ENCODE results near the gene ACADM.
"Not testable (repeated sequence)": the region's sequence is repeated elsewhere in the genome, so short reads cannot be mapped to it uniquely, and the experiment has no call there.

ACADM gene

DNA sequence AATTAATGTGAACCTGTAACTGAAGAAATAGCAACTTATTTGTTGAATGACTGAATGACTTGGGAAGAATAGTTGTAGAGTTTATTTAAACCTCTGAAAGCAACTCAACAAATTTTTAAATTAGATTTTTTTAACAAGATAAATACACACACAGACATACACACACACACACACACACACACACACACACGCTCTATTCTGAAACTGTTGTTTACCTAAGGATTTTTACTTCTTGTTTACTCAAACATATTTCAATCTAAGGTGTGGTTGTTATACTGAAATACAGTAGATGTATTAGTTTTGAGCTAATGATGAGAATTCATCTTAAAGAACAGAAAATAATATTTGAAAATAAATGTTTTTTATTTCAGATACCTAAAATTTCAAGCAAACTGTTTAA lies 11.5 kb downstream of the ACADM start:
- DNase-seq (ENCODE audit: low read depth) = no peak

DNA sequence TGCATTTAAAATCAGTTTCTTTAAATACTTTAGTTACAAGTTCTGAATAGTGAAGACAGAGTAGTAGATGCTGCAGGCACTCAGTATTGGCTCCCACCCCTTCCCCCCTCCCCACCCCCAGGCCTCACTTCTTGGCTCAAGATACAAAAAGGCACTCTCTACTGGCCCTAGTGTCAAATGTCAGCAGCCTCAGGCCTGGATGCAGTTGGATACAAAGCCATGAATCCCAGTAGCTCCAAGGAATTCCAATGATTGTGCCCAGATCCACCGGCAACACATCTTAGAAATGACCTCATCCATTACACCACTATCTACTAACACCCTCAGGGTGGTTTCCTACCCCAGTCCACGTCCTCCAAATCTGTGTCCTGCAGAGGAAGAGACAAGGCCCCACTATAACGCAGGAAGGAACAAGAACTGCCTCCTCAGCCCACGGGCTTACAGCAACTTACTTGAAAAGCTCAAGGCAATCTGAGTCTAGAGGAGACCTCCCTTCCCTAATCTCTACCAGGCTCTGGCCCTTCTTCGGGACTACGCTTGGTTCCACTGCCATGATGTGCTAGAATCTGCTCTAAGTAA lies 17.6 kb downstream of the ACADM start:
- DNase-seq (ENCODE audit: low read depth) = no peak

- DNase-seq (ENCODE audit: low read depth) = no peak
Measured at GRCh38 chr1:75745276-75745675, 20.8 kb downstream of the ACADM start.

DNA sequence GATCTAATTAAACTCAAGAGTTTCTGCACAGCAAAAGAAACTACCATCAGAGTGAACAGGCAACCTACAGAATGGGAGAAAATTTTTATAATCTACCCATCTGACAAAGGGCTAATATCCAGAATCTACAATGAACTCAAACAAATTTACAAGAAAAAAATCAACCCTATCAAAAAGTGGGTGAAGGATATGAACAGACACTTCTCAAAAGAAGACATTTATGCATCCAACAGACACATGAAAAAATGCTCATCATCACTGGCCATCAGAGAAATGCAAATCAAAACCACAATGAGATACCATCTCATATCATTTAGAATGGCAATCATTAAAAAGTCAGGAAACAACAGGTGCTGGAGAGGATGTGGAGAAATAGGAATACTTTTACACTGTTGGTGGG lies 32.7 kb downstream of the ACADM start:
- not testable (repeated sequence) for DNase-seq (ENCODE audit: low read depth)

DNA sequence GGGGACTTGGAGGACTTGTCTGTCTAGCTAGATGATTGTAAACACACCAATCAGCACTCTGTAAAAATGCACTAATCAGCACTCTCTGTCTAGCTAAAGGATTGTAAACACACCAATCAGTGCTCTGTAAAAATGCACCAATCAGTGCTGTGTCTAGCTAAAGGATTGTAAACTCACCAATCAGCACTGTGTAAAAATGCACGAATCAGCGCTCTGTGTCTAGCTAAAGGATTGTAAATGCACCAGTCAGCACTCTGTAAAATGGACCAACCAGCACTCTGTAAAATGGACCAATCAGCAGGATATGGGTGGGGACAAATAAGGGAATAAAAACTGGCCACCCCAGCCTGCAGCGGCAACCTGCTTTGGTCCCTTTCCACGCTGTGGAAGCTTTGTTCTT lies 34.0 kb downstream of the ACADM start:
- not testable (repeated sequence) for DNase-seq (ENCODE audit: low read depth)

DNA sequence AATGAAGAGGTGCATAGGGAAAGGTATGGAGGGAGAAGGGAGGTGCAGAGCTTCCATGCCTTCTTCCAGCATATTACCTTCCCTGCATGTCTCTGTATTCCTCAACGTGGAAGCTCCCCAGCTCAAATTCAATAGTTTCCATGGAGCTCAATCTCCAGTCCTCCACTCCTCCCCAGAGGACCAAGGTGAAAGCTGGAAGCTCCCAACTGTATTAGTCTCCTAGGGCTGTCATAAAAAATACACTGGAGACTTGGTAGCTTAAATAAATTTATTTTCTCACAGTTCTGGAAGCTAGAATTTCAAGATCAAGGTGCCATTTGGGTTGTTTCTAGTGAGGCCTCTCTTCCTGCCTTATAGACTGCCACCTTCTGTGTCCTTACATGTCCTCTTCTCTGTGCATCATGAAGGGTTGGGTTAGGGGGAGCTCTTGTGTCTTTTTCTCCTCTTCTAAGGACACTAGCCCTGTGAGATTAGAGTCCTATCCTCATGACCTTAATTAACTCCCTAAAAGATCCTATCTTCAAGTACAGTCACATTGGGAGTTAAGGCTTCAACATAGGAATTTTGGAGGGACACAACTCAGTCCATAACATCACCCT lies 39.6 kb downstream of the ACADM start:
- DNase-seq (ENCODE audit: low read depth) = no peak

GRCh38 chr1:75765697-75766355 lies 41.3 kb downstream of the ACADM start:
- no peak for DNase-seq (ENCODE audit: low read depth)

DNA sequence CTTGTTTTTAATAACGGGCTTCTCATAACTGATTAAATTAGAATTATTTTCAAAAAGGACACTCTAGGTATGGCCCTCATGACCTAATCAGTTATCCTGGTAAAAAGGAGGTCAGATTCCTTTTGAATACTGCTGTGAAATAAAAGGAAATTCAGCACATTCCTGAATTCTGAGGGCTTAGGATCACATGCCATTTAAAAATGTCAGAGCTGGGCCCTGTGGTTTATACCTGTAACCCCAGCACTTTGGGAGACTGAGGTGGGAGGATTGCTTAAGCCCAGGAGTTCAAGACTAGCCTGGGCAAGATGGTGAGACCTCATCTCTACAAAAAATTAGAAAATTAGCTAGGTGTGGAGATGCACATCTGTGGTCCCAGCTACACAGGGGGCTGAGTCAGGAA lies 43.5 kb downstream of the ACADM start:
- no peak for DNase-seq (ENCODE audit: low read depth)

DNA sequence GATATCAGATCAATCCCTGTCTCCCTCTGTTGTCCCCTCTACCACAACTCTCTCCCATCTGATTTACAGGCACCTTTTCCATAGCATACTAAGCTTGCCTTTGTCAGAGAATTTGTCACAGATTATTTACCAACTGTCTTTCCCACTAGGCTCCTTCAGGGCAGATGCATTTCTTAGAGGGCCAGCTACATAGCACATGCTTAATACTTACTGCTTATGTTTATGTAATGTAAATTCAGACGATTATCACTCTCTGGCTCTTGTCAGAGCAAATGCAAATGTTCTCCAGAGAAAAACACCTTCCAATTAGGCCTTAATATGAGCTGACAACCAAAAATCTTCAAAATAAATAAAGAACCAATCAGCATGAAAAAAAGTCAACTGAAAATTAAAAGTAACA lies 46.3 kb downstream of the ACADM start:
- DNase-seq (ENCODE audit: low read depth) = no peak

DNA sequence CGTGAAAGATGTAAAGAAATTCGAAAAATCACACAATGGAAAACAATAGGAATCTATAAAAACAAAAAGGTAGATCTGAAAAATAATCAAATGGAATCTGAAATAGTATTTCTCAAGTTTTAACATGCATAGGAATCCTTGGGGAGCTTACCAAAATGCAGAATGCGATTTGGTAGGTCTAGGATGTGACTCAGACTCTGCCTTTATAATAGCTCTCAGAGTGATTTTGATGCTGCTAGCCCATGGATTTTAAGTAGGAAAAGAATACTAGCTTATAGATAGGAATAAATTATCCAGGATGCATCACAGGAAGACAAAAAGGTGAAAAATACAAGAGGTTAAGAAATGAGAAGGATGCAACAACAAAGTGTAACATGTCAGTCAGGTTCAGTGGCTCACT lies 47.5 kb downstream of the ACADM start:
- no peak for DNase-seq (ENCODE audit: low read depth)

- not testable (repeated sequence) for DNase-seq (ENCODE audit: low read depth)
Measured at GRCh38 chr1:75777812-75778211, 53.3 kb downstream of the ACADM start.

DNA sequence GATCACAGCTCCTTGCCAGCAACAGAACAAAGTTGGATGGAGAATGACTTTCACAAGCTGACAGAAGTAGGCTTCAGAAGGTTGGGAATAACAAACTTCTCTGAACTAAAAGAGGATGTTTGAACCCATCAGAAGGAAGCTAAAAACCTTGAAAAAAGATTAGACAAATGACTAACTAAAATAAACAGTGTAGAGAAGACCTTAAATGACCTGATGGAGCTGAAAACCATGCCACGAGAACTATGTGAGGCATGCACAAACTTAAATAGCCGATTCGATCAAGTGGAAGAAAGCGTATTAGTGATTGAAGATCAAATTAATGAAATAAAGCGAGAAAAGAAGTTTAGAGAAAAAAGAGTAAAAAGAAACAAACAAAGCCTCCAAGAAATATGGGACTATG lies 54.2 kb downstream of the ACADM start:
- not testable (repeated sequence) for DNase-seq (ENCODE audit: low read depth)

DNA sequence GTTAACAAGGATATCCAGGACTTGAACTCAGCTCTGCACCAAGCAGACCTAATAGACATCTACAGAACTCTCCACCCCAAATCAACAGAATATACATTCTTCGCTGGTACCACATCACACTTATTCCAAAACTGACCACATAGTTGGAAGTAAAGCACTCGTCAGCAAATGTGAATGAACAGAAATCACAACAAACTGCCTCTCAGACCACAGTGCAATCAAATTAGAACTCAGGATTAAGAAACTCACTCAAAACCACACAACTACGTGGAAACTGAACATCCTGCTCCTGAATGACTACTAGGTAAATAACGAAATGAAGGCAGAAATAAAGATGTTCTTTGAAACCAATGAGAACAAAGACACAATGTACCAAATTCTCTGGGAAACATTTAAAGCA lies 55.7 kb downstream of the ACADM start:
- DNase-seq (ENCODE audit: low read depth) = not testable (repeated sequence)

- not testable (repeated sequence) for DNase-seq (ENCODE audit: low read depth)
Measured at GRCh38 chr1:75783920-75784319, 59.4 kb downstream of the ACADM start.

DNA sequence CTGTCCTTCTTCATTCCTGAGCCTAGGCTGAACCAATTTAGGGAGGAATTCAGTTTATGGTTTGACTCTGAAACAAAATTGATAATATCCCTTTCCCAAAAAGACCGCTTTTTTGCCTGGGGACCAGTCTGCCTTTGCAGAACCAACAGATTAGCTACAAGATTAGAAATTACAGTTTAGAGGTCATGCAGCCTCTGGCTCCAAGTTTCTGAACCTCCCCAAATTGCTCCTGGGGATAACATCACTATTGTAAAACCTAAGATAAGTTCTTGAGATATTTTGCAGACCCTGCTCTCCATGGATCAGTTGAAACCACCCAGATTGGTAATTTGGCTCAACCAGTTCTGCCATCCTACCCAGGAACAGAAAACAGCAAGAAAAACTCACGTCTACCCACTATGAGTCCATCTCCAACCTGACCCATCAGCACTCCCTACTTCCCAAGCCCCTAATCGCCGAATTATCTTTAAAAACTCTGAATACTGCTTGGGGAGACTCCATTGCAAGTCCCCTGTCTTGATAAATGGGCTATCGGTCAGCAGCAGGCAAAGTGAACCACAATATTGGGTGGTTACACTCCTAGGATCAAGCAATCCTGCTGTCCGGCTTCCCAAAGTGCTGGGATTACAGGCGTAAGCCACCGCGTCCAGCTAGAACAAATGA lies 60.9 kb downstream of the ACADM start:
- DNase-seq (ENCODE audit: low read depth) = no peak

GRCh38 chr1:75785983-75786853 lies 61.7 kb downstream of the ACADM start, which contains the start of gene RABGGTB:
Gene RABGGTB, plus strand, starts transcription at chr1:75786256. Its CDS starts 16 bp downstream, at chr1:75786272.
- DNase-seq (ENCODE audit: low read depth) = peak; percentile 81

DNA sequence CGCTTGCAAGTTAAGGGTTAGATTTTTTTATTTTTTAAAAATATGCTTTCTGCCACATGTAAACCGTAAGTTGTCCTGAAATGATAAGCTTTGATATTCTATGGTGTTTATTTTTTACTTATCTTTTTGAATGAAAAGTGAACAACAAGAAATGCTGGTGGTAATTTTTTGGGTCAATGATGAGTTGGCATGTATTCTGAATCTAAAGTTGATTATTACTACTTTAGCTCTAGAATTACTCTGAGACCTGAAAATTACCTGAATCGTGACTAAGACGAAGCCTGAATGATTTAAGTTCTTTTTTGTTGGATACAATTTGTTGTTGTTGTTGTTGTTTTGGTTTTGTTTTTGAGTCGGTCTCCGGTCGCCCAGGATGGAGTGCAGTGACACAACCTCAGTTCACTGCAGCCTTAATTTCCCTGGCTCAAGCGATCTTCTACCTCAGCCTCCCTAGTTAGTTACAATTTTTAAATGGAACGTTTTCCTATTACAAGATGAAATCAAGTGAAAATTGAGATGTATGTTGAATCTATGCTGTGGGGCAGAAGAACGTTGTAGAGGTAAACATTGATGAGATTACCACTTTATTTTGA lies 62.5 kb downstream of the ACADM start:
- no peak for DNase-seq (ENCODE audit: low read depth)

GRCh38 chr1:75787524-75787923 lies 63.0 kb downstream of the ACADM start:
- no peak for DNase-seq (ENCODE audit: low read depth)

DNA sequence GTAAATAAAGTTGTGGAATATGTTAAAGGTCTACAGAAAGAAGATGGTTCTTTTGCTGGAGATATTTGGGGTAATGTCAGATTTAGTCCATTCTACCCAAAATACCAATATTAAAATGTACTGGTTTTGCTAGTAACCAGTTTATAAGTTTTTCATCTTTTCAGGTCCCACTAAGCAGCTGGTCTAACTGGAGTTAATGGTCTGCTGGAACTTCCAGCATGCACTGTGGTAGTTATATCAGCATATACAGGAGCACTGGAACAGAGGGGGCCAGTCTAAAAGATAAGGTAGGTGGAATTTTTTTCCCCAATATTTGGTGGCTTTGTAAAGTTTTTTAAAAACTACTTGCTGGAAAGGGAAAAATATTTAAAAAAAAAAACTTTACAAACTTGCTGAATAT lies 65.5 kb downstream of the ACADM start:
- no peak for DNase-seq (ENCODE audit: low read depth)

- DNase-seq (ENCODE audit: low read depth) = no peak
Measured at GRCh38 chr1:75791022-75791421, 66.5 kb downstream of the ACADM start.

GRCh38 chr1:75792091-75792490 lies 67.6 kb downstream of the ACADM start:
- DNase-seq (ENCODE audit: low read depth) = no peak

DNA sequence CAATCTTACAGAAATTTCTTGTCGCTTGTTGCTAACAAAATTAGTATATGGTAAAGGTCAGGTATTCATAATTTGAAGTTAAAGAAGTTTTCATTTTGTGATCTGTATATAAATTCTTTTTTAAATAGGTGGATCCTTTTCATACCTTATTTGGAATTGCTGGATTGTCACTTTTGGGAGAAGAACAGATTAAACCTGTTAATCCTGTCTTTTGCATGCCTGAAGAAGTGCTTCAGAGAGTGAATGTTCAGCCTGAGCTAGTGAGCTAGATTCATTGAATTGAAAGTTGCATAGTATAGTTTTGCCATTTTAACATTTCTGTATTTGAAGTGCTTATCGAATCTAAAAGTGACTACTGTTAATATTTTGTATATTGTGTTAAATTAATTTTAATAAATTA lies 69.9 kb downstream of the ACADM start:
- no peak for DNase-seq (ENCODE audit: low read depth)

Measured in stimulated activated CD8-positive, alpha-beta memory T cell treated with anti-CD3 and anti-CD28 coated beads, Interleukin-15, amount 100 ng/mL, for 24 hours (primary cell).